ENCODE measurements around the gene MICAL2.

GRCh38 chr11:12273618-12273995 lies 163.2 kb downstream of the MICAL2 start:
- TF ChIP-seq CTCF (IDR thresholded peaks at IDR 0.05 in 2 of 3, conservative IDR thresholded peaks at IDR 0.05 in 1 of 3; ENCODE audit: control insufficient read depth in 2 of 3, extremely low read depth in 1 of 3, insufficient read depth in 1 of 3, low read depth in 3 of 3, low read length in 3 of 3), result no peak
- TF ChIP-seq REST (IDR thresholded peaks at IDR 0.05; ENCODE audit: low read depth, low read length), result no peak
- TF ChIP-seq MEF2A (IDR thresholded peaks at IDR 0.05; ENCODE audit: insufficient read depth, low read depth, low read length), result no peak
- no peak for TF ChIP-seq YY1 (IDR thresholded peaks at IDR 0.05; ENCODE audit: low read depth, low read length)
- TF ChIP-seq SMC3 (IDR thresholded peaks at IDR 0.05; ENCODE audit: borderline replicate concordance, low read length), result no peak
- no peak for TF ChIP-seq TAF1 (IDR thresholded peaks at IDR 0.05; ENCODE audit: borderline replicate concordance, low read depth, low read length)
- no peak for TF ChIP-seq BCL11A (IDR thresholded peaks at IDR 0.05; ENCODE audit: low read depth, low read length)
- no peak for TF ChIP-seq RAD21 (IDR thresholded peaks at IDR 0.05; ENCODE audit: insufficient read depth, low read depth, low read length)
- TF ChIP-seq CHD2 (IDR thresholded peaks at IDR 0.05; ENCODE audit: borderline replicate concordance, low read depth, low read length), result no peak
